Melanocyte of skin (primary cell): ENCODE data around the gene MRPS21. TPM values are rescaled to one million over a fixed set of nuclear protein-coding genes. Genes with fewer than 3 reads are reported as not detected.

Experiments
- total RNA-seq, 2 donors: library from RNA; depleted of rRNA; stranded (reverse); fragments of >200 nt; gene quantifications; 2 replicates each; pipeline ENCODE4 v1.2.3, GENCODE V29; 2012

MRPS21 gene
- total RNA-seq = 10 to 100 TPM; 31.7 to 45.6 TPM

DNA sequence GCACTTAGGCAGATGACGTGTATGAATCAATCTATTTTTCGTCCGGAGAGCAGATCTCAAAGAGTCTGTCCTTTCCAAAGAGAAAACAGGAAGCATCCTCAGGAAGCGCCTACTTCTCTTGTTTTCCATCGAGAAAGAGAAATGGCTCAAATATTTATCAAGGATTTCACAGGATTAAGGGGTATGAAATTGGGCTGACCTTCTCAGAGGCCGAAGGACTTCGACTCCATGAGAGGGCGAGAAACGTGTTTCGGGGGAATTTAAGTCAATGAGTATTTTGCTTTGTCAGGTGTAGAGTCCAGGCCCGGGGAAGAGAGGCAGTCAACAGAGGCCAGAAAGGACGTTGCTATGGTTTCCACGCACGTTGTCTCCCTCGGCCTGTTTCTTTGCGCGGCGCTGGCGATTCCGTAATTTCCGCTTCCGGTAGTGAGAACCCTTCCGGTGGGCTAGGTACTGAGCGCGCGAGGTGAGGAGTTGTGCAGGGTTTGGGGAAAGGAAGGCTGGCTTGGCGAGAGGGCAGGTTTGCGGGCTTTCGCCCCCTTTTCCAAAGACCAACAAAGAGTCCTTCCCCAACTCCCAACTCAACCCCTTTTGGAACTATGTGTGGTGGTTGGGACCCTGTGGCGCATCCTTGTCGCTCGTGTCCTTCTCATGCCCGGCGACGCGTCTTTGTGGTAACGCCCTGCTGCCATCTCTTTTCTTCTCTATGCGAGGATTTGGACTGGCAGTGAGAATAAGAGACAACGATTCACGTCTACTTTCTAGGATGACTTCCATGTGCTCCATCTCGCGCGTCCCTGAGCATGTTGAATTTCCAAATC, at the start of gene MRPS21:
Gene MRPS21 (plus strand): TSS at position 429 of the 821 bp plus-strand sequence. CDS start 506 bp downstream, outside the sequence.

DNA sequence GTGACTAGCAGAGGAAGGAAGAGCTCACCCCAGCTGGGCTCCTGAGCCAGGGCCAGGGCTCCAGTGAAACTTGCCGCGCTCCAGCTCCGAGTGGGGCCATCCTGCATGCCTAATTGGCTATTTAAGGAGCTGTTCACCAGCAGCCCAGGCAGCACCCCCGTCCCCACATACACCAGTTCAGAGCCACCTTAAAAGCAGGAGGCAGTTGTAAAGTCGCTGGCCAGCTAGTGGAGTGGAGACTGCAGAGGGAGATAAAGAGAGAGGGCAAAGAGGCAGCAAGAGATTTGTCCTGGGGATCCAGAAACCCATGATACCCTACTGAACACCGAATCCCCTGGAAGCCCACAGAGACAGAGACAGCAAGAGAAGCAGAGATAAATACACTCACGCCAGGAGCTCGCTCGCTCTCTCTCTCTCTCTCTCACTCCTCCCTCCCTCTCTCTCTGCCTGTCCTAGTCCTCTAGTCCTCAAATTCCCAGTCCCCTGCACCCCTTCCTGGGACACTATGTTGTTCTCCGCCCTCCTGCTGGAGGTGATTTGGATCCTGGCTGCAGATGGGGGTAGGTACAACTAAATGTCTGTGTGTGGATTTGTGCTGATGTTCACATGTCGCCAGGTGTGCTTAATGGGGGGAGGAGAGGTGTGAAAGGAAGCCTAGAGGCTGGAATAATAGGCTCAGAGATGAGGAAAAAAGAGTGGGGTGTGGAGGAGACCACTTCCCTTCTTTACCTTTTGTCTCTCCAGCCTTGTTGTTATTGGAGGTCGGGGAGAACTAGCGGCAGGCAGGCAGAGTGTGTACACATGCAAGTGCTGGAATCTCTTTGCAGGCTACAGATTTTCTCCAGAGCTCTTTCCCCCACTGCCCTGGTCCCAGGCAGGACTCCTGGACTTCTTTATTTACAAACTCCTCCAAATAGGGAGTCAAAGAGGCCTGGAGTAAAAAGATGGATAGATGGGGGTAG, 35.8 kb upstream of the MRPS21 start, which contains the start of gene CA14:
Gene CA14 (plus strand): TSS at position 151 of the 962 bp plus-strand sequence. CDS start 355 bp downstream, at position 506.

DNA sequence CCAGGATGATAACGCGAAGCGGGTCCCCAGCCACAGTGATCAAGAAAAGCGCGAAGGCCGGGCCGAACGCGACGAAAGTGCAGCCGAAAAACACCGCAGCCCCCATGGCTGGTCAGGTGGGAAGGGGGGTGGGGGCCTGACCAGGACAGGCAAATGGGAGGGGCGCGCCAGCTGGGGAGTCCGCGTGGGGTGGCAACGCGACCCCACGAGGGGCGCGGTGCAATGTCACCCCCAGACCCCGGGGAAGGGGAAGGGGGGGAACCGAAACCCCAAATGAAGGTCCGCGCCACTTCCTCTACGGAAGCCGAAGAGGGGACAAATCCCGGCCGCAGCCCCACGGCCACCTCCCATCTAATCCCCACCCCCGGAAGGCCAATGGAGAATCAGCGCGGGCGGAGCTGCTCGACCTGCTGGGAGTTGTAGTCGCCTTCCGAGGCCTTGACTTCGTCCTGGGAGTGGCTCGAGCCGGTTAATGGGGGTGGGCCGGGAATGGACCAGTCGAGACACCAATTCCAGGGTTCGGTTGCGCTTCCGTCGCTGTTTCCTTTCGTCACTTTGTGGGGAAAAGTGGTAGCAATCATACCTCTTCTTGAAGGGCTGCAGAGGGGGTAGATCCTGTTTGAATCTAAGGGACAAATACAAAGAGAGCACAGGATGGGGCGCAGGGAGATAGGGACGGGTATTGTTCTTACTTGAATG, 24.8 kb upstream of the MRPS21 start, which contains the start of gene APH1A:
Gene APH1A (minus strand): TSS at position 312 of the 699 bp plus-strand sequence. CDS start 206 bp downstream, at position 106.

DNA sequence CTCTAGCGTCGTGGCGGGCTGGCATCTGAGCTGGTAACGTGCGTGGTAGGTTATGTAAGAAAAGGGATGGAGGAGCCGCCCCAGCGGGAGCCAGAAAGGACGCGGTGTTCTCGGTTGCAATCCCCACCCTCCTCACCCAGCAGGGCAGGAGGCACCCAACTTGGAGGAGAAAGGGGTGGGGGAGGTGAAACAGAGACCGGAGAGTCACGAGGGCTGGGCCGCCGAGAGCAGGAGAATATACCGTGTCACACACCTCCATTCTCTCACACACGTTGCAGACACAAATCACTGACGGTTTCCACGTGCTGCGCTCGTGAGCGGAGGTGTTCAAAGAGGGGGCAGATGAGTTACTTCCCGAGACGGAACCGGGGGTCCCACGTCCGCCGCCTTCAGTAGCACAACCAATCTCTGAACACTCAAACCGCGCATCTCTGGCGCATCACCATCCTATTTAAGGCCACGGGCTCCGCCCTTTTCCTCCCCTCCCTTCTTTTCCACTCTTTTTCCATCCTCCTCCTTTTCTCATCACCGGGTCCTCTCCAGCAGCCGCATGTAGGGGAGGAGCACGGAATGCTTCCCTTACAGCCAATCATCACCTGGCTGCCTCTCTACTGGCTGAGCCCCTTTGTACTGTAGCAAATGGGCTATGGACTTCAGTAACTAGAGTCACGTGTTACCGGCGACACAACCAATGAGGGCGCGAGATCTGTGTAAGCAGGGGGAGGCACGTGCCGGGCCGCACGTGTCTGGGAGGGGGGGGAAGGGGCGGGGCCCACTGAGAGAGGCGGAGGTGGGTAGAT, 11.7 kb upstream of the MRPS21 start, which contains the start of gene CIART:
Gene CIART (plus strand): TSS at position 797 of the 800 bp plus-strand sequence. CDS start 714 bp downstream, outside the sequence.

Other genes with a start within 250 kb of the MRPS21 start
- 10 to 100 TPM; 41.0 to 43.0 TPM for gene VPS45, start 226.1 kb upstream of the MRPS21 start, total RNA-seq
- gene PLEKHO1, start 143.9 kb upstream of the MRPS21 start, total RNA-seq = 10 to 100 TPM; 17.6 to 34.6 TPM
- 10 to 100 TPM; 16.9 to 29.6 TPM for gene ANP32E, start 57.7 kb upstream of the MRPS21 start, total RNA-seq
- gene CA14, start 36.1 kb upstream of the MRPS21 start, total RNA-seq = 10 to 100 TPM; 66.6 to 77.8 TPM
- 100 to 1,000 TPM; 102 to 139 TPM for gene APH1A, start 24.8 kb upstream of the MRPS21 start, total RNA-seq
- gene C1orf54, start 21.1 kb upstream of the MRPS21 start, total RNA-seq = 1 to 10 TPM; 1.7 to 2.7 TPM
- 1 to 10 TPM; 5.9 to 8.3 TPM for gene CIART, start 11.3 kb upstream of the MRPS21 start, total RNA-seq
- 10 to 100 TPM; 31.7 to 52.6 TPM for gene PRPF3, start 27.7 kb downstream of the MRPS21 start, total RNA-seq
- 10 to 100 TPM in 1 of 2 donors, 1 to 10 TPM in 1; 9.6 to 11.7 TPM for gene RPRD2, start 70.3 kb downstream of the MRPS21 start, total RNA-seq
- gene TARS2, start 193.6 kb downstream of the MRPS21 start, total RNA-seq = 10 to 100 TPM; 28.9 to 34.3 TPM
- gene ECM1, start 214.2 kb downstream of the MRPS21 start, total RNA-seq = 10 to 100 TPM; 53.9 to 61.9 TPM
- not detected for gene FALEC, start 221.9 kb downstream of the MRPS21 start, total RNA-seq